ENCODE data around the gene ZCCHC13. TPM values are rescaled to one million over a fixed set of nuclear protein-coding genes. Genes with fewer than 3 reads are reported as not detected.

The ZCCHC13 gene
- total RNA-seq, 4 donors from 2014 or later = not detected

GRCh38 chrX:74292808-74293123, 11.2 kb upstream of the ZCCHC13 start:
- Histone ChIP-seq H3K4me1 (peaks cover 0 to 5% of the 10 kb centered on the region in 2 donors), H3K9me3 (no peaks in the 10 kb centered on the region), H3K4me3 (peak overlapping the region; percentile 61 to 71 (median 67)), H3K36me3 (no peaks in the 10 kb centered on the region), H3K27ac (peak overlapping the region; percentile 86 to 98 (median 93)), H3K27me3 (no peaks in the 10 kb centered on the region)
- no peak for TF ChIP-seq CTCF (IDR thresholded peaks at IDR 0.05 in 4 of 5, conservative IDR thresholded peaks at IDR 0.05 in 1 of 5)
- TF ChIP-seq POLR2A (IDR thresholded peaks at IDR 0.05) = no peak
- ATAC-seq = peak; percentile 20 to 35
- intact Hi-C loops (cut with DNase I; ENCODE audit: low total_unique reads) = loop anchor here (2.0 to 5.0 kb wide), 6 partner anchors 52 to 330 kb away; partner anchors contain the start of genes RLIM and SLC16A2
- DNase-seq = no peak
- in situ Hi-C loops (cut with MboI; ENCODE audit: low sequenced_read_pairs in 4 of 4) = no loop called here

GRCh38 chrX:74293343-74293946, 10.5 kb upstream of the ZCCHC13 start:
- in situ Hi-C loops (cut with MboI; ENCODE audit: low sequenced_read_pairs in 4 of 4) = no loop called here
- no peaks in the 10 kb centered on the region for H3K9me3 ChIP-seq
- intact Hi-C loops (cut with DNase I; ENCODE audit: low total_unique reads) = loop anchor here (2.0 to 5.0 kb wide), 6 partner anchors 53 to 331 kb away; partner anchors contain the start of genes RLIM and SLC16A2
- TF ChIP-seq CTCF (IDR thresholded peaks at IDR 0.05 in 4 of 5, conservative IDR thresholded peaks at IDR 0.05 in 1 of 5) (no peak), POLR2A (IDR thresholded peaks at IDR 0.05) (peak; percentile 55 to 57)
- H3K4me1 ChIP-seq = peaks cover 0 to under 1% of the 10 kb centered on the region in 2 donors
- no peaks in the 10 kb centered on the region for H3K36me3 ChIP-seq
- peak; percentile 69 to 81 for DNase-seq
- H3K27me3 ChIP-seq = no peaks in the 10 kb centered on the region
- peak overlapping the region; percentile 61 to 71 (median 67) for H3K4me3 ChIP-seq
- ATAC-seq = peak; percentile 62 to 65
- peak overlapping the region; percentile 86 to 98 (median 93) for H3K27ac ChIP-seq

GRCh38 chrX:74295101-74295500, 8.9 kb upstream of the ZCCHC13 start:
- no peak for ATAC-seq
- no peak overlapping the region for H3K4me3 ChIP-seq
- TF ChIP-seq CTCF (IDR thresholded peaks at IDR 0.05 in 4 of 5, conservative IDR thresholded peaks at IDR 0.05 in 1 of 5) (no peak), POLR2A (IDR thresholded peaks at IDR 0.05) (no peak)
- no peak overlapping the region for H3K27ac ChIP-seq
- no peak for DNase-seq
- H3K36me3 ChIP-seq = no peaks in the 10 kb centered on the region
- intact Hi-C loops (cut with DNase I; ENCODE audit: low total_unique reads) (no loop called here), in situ Hi-C loops (cut with MboI; ENCODE audit: low sequenced_read_pairs in 4 of 4) (no loop called here)
- no peaks in the 10 kb centered on the region for H3K9me3 ChIP-seq
- no peaks in the 10 kb centered on the region for H3K4me1 ChIP-seq
- no peaks in the 10 kb centered on the region for H3K27me3 ChIP-seq

GRCh38 chrX:74297766-74298165, 6.2 kb upstream of the ZCCHC13 start:
- Histone ChIP-seq H3K4me1 (no peaks in the 10 kb centered on the region), H3K27ac (no peak overlapping the region), H3K4me3 (no peak overlapping the region), H3K9me3 (no peaks in the 10 kb centered on the region), H3K36me3 (no peaks in the 10 kb centered on the region), H3K27me3 (peaks cover 0 to 5% (median 0%) of the 10 kb centered on the region in 3 donors)
- no peak for DNase-seq
- ATAC-seq = no peak
- TF ChIP-seq CTCF (IDR thresholded peaks at IDR 0.05 in 4 of 5, conservative IDR thresholded peaks at IDR 0.05 in 1 of 5) = no peak
- no peak for TF ChIP-seq POLR2A (IDR thresholded peaks at IDR 0.05)
- in situ Hi-C loops (cut with MboI; ENCODE audit: low sequenced_read_pairs in 4 of 4) (no loop called here), intact Hi-C loops (cut with DNase I; ENCODE audit: low total_unique reads) (no loop called here)

- Histone ChIP-seq H3K4me3 (no peak overlapping the region), H3K4me1 (no peaks in the 10 kb centered on the region), H3K27ac (no peak overlapping the region), H3K9me3 (no peaks in the 10 kb centered on the region), H3K36me3 (no peaks in the 10 kb centered on the region), H3K27me3 (peaks cover 0 to 5% (median 0%) of the 10 kb centered on the region in 3 donors)
- no peak for DNase-seq
- no peak for ATAC-seq
- intact Hi-C loops (cut with DNase I; ENCODE audit: low total_unique reads) (no loop called here), in situ Hi-C loops (cut with MboI; ENCODE audit: low sequenced_read_pairs in 4 of 4) (no loop called here)
- TF ChIP-seq CTCF (IDR thresholded peaks at IDR 0.05 in 4 of 5, conservative IDR thresholded peaks at IDR 0.05 in 1 of 5) (no peak), POLR2A (IDR thresholded peaks at IDR 0.05) (no peak)
Measured at GRCh38 chrX:74300869-74301268, 3.1 kb upstream of the ZCCHC13 start.
